ENCODE results near the gene NEURL1. TPM values are rescaled to one million over a fixed set of nuclear protein-coding genes. Genes with fewer than 3 reads are reported as not detected.
A peak's percentile ranks its signal among the peaks of the same experiment; 100 is the strongest.

NEURL1 gene
- total RNA-seq, 1 donor = not detected

DNA sequence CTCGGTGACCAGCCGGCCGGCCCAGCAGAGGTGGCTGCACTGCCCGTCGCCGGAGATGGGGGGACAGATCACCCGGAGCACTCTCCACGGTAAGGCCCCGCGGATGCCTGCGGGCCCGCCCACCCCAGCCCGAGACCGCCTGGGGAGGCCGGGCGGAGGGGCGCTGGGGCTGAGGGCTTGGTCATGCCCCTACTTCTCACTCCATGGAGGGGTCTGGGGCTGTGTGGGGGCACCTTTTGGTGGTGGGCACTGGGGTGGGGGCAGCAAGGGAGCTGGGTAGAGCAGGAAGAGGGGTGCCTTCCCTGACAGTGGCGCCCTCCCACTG, 61.8 kb downstream of the NEURL1 start:
- H3K36me3 ChIP-seq (ENCODE audit: insufficient read depth, low read length) = no peaks in the 10 kb centered on the region
- H2AFZ ChIP-seq (ENCODE audit: low read length) = no peak overlapping the region
- H3K4me2 ChIP-seq (ENCODE audit: insufficient read depth, low read length) = peak overlapping the region; percentile 32
- no peaks in the 10 kb centered on the region for H4K20me1 ChIP-seq (ENCODE audit: insufficient read depth, low read length)
- DNase-seq (ENCODE audit: insufficient read length, low spot score, missing footprints) = no peak
- no peak for TF ChIP-seq CTCF (IDR thresholded peaks at IDR 0.05; ENCODE audit: extremely low read depth, low read depth, low read length)
- H3K27ac ChIP-seq (ENCODE audit: low read depth, low read length) = no peak overlapping the region
- no peaks in the 10 kb centered on the region for H3K4me1 ChIP-seq (ENCODE audit: insufficient read depth, low read length)
- peaks cover 29% of the 10 kb centered on the region for H3K27me3 ChIP-seq (ENCODE audit: insufficient read depth, low read length)
- peak overlapping the region; percentile 53 for H3K4me3 ChIP-seq (ENCODE audit: insufficient read depth, low read length)
- no peaks in the 10 kb centered on the region for H3K79me2 ChIP-seq (ENCODE audit: insufficient read depth, low read length)
- H3K9me3 ChIP-seq (ENCODE audit: low read depth, low read length) = peaks cover 12% of the 10 kb centered on the region

DNA sequence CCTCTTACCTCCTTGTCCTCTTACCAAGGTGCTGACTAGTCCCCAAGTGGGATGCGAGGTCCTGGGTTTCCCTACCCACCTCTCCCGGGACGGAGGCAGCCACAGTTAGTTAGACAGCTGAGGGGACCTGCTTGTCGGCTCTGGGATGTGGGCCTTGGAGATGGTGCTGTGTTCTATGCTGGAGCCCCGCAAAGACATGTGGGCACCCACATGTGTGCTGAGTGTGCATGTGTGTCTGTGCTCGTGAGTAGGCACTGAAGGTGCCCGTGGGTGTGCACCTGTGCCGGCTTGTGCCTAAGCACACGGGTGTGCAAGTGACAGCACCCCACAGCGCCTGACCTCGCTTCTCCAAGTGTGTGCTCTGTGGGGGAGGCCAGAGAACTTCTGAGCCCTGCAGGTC, 62.2 kb downstream of the NEURL1 start:
- Histone ChIP-seq H3K9me3 (ENCODE audit: low read depth, low read length) (peaks cover 12% of the 10 kb centered on the region), H3K27me3 (ENCODE audit: insufficient read depth, low read length) (peaks cover 29% of the 10 kb centered on the region), H3K36me3 (ENCODE audit: insufficient read depth, low read length) (no peaks in the 10 kb centered on the region), H3K79me2 (ENCODE audit: insufficient read depth, low read length) (no peaks in the 10 kb centered on the region), H4K20me1 (ENCODE audit: insufficient read depth, low read length) (no peaks in the 10 kb centered on the region), H3K4me2 (ENCODE audit: insufficient read depth, low read length) (peak overlapping the region; percentile 32), H3K4me3 (ENCODE audit: insufficient read depth, low read length) (no peak overlapping the region), H2AFZ (ENCODE audit: low read length) (no peak overlapping the region), H3K4me1 (ENCODE audit: insufficient read depth, low read length) (no peaks in the 10 kb centered on the region), H3K27ac (ENCODE audit: low read depth, low read length) (no peak overlapping the region)
- no peak for TF ChIP-seq CTCF (IDR thresholded peaks at IDR 0.05; ENCODE audit: extremely low read depth, low read depth, low read length)
- DNase-seq (ENCODE audit: insufficient read length, low spot score, missing footprints) = peak; percentile 78

DNA sequence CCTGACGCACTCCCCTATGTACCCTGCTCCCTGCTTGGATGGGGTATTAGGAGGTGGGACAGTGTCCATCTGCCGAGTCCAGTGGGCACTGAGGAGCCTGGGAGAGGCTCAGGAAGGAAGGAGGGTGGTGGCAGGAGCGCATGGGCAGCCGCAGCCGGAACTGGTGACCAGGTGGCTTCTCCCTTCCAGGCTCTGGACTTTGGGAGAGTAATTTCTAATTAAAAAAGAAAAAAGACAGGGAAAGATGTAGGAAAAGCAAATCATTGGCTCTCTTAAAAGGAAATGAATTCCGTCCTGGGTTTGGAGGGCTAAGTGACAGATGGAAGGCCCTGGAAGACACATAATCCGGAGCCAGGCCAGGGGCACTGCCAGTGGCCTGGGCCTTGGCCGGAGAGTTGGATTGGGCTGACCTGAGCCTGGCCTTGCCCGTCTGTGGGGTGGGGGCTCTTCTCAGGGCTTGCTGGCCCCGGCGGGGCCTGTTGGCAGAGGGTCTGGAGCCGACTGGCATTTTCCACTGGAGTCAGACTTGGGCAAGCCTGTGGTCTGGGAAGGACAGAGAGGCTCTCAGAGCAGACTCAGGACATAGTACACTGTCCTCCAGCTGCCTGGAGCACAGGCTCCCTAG, 63.0 kb downstream of the NEURL1 start:
- peaks cover 26% of the 10 kb centered on the region for H3K27me3 ChIP-seq (ENCODE audit: insufficient read depth, low read length)
- TF ChIP-seq CTCF (IDR thresholded peaks at IDR 0.05; ENCODE audit: extremely low read depth, low read depth, low read length) = no peak
- no peaks in the 10 kb centered on the region for H3K79me2 ChIP-seq (ENCODE audit: insufficient read depth, low read length)
- H4K20me1 ChIP-seq (ENCODE audit: insufficient read depth, low read length) = no peaks in the 10 kb centered on the region
- no peaks in the 10 kb centered on the region for H3K4me1 ChIP-seq (ENCODE audit: insufficient read depth, low read length)
- H3K9me3 ChIP-seq (ENCODE audit: low read depth, low read length) = peaks cover 9% of the 10 kb centered on the region
- peak; percentile 49 for DNase-seq (ENCODE audit: insufficient read length, low spot score, missing footprints)
- no peak overlapping the region for H3K4me2 ChIP-seq (ENCODE audit: insufficient read depth, low read length)
- H2AFZ ChIP-seq (ENCODE audit: low read length) = no peak overlapping the region
- H3K27ac ChIP-seq (ENCODE audit: low read depth, low read length) = no peak overlapping the region
- no peak overlapping the region for H3K4me3 ChIP-seq (ENCODE audit: insufficient read depth, low read length)
- no peaks in the 10 kb centered on the region for H3K36me3 ChIP-seq (ENCODE audit: insufficient read depth, low read length)

DNA sequence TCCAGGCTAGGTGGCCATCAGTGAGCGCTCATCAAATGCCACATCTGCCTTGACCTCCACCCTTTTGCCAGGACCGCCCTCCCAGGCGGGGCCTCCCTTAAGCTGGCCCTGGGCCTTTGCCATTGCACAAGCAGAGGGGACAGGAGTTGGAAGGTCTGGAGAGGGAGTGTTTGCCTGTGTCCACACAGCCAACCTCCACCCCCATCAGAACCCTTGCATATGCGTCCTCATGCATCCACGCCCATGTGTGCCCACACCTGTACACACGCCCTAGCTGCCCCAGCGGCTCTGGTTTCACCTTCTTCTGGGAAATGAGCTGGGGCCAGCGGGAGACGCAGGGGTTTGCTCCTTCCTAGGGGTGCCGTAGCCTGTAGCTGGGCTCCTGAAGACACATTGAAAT, 64.0 kb downstream of the NEURL1 start:
- Histone ChIP-seq H2AFZ (ENCODE audit: low read length) (no peak overlapping the region), H3K9me3 (ENCODE audit: low read depth, low read length) (no peaks in the 10 kb centered on the region), H3K79me2 (ENCODE audit: insufficient read depth, low read length) (no peaks in the 10 kb centered on the region), H3K4me3 (ENCODE audit: insufficient read depth, low read length) (no peak overlapping the region), H3K27ac (ENCODE audit: low read depth, low read length) (no peak overlapping the region), H3K4me1 (ENCODE audit: insufficient read depth, low read length) (no peaks in the 10 kb centered on the region), H3K27me3 (ENCODE audit: insufficient read depth, low read length) (peaks cover 26% of the 10 kb centered on the region), H3K4me2 (ENCODE audit: insufficient read depth, low read length) (no peak overlapping the region), H3K36me3 (ENCODE audit: insufficient read depth, low read length) (no peaks in the 10 kb centered on the region), H4K20me1 (ENCODE audit: insufficient read depth, low read length) (no peaks in the 10 kb centered on the region)
- DNase-seq (ENCODE audit: insufficient read length, low spot score, missing footprints) = peak; percentile 43
- no peak for TF ChIP-seq CTCF (IDR thresholded peaks at IDR 0.05; ENCODE audit: extremely low read depth, low read depth, low read length)

Data from osteoblast (primary cell).